Kidney (tissue), 14 donors: ENCODE data around the gene NUTF2. TPM values are rescaled to one million over a fixed set of nuclear protein-coding genes. Genes with fewer than 3 reads are reported as not detected.
A peak's percentile ranks its signal among the peaks of the same experiment; 100 is the strongest.

Experiments used
- DNase-seq, 5 donors: peaks; one replicate each; pipeline ENCODE4 v3.0.0-alpha.2; 2013 to 2020
- FAIRE-seq: peaks from 2 replicates; lab custom pipeline; 2012; peaks lifted over from hg19 to GRCh38; lab: Jason Lieb, UNC
- H3K27ac ChIP-seq, 2 donors: one replicate each; pipeline ENCODE4 v1.7.0; 2013; ENCODE audit warnings: low read depth in 2 of 2, low read length in 2 of 2, inconsistent platforms in 1 of 2
- H3K27me3 ChIP-seq: one replicate; pipeline ENCODE4 v1.7.1; 2013; ENCODE audit warnings: low read length, inconsistent platforms; ENCODE audit not compliant: control insufficient read depth, insufficient read depth
- H3K36me3 ChIP-seq, 3 donors: one replicate each; pipeline versions ENCODE4 v1.7.0 to v1.7.1; 2013; ENCODE audit warnings: low read length in 3 of 3, control low read depth in 1 of 3, inconsistent platforms in 1 of 3; ENCODE audit not compliant: insufficient read depth in 3 of 3, control insufficient read depth in 2 of 3
- H3K4me1 ChIP-seq, 3 donors: one replicate each; pipeline versions ENCODE4 v1.7.0 to v1.7.1; 2013; ENCODE audit warnings: low read length in 3 of 3, inconsistent platforms in 1 of 3, low read depth in 1 of 3; ENCODE audit not compliant: control insufficient read depth in 2 of 3, insufficient read depth in 2 of 3
- H3K4me3 ChIP-seq, 3 donors: one replicate each; pipeline versions ENCODE4 v1.7.0 to v1.8.1; 2013; ENCODE audit warnings: low read length in 3 of 3, control low read depth in 1 of 3, inconsistent platforms in 1 of 3
- H3K9ac ChIP-seq, 3 donors: one replicate each; pipeline versions ENCODE4 v1.7.0 to v1.7.1; 2013; ENCODE audit warnings: low read length in 3 of 3, control low read depth in 1 of 3, inconsistent platforms in 1 of 3
- H3K9me3 ChIP-seq, 3 donors: one replicate each; pipeline versions ENCODE4 v1.7.0 to v1.7.1; 2013; ENCODE audit warnings: low read length in 3 of 3, control low read depth in 1 of 3, inconsistent platforms in 1 of 3; ENCODE audit not compliant: control insufficient read depth in 2 of 3, insufficient read depth in 1 of 3
- intact Hi-C: fragments of 100-400 bp; cut with DNase I; formaldehyde crosslinking; loops from one replicate; pipeline ENCODE4 v1.11.1; 2022
- polyA plus RNA-seq: library from polyadenylated mRNA; stranded (reverse); fragments of 350-450 nt; fragmentation: Illumina TruSeq; extraction: RNeasy Lipid Tissue Mini Kit (QIAGEN cat#74804); gene quantifications from one replicate; pipeline ENCODE4 v1.2.3, GENCODE V29; 2014; ENCODE audit warnings: low read depth, low replicate concordance; ENCODE audit not compliant: insufficient read depth
- total RNA-seq: library from RNA; stranded (reverse); fragmentation: NEBNext Ultra II Directional; extraction: Animal tissue kit (Norgen Biotek cat#: 25700); gene quantifications from one replicate; pipeline ENCODE4 v1.2.1, GENCODE V29; 2021
- TF ChIP-seq, protein P1 (sequence below): IDR thresholded peaks from 3 replicates; pipeline ENCODE4 v1.5.1; 2012; ENCODE audit warnings: mild to moderate bottlenecking, moderate library complexity, borderline replicate concordance; ENCODE audit not compliant: insufficient read depth; ENCODE audit errors: extremely low read depth
- donor health status: control.
- donor health status: control.
- donor health status: control.
- donor health status: control.
- donor health status: control.
- donor health status: DM: yes; HTN: yes; CAD: no.
- donor health status: Normal renal cell carcinoma (clear cell type).

NUTF2 gene
- total and polyA plus RNA-seq, 2 donors from 2014 or later = 76.4 to 107 TPM

GRCh38 chr16:67804853-67805542 lies 41.7 kb upstream of the NUTF2 start:
- Histone ChIP-seq H3K4me3 (peak overlapping the region; percentile 86 to 94 (median 89)), H3K36me3 (peaks cover 0 to 9% (median 8%) of the 10 kb centered on the region in 3 donors), H3K4me1 (peaks cover 0 to 16% (median 11%) of the 10 kb centered on the region in 3 donors), H3K9me3 (no peaks in the 10 kb centered on the region), H3K27ac (no peak overlapping the region), H3K9ac (peak overlapping the region in 2 of 3 donors; percentile 89 to 95), H3K27me3 (no peaks in the 10 kb centered on the region)
- intact Hi-C loops = no loop called here
- FAIRE-seq (no peak), DNase-seq (no peak)
- TF ChIP-seq, protein P1, sequence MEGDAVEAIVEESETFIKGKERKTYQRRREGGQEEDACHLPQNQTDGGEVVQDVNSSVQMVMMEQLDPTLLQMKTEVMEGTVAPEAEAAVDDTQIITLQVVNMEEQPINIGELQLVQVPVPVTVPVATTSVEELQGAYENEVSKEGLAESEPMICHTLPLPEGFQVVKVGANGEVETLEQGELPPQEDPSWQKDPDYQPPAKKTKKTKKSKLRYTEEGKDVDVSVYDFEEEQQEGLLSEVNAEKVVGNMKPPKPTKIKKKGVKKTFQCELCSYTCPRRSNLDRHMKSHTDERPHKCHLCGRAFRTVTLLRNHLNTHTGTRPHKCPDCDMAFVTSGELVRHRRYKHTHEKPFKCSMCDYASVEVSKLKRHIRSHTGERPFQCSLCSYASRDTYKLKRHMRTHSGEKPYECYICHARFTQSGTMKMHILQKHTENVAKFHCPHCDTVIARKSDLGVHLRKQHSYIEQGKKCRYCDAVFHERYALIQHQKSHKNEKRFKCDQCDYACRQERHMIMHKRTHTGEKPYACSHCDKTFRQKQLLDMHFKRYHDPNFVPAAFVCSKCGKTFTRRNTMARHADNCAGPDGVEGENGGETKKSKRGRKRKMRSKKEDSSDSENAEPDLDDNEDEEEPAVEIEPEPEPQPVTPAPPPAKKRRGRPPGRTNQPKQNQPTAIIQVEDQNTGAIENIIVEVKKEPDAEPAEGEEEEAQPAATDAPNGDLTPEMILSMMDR = no peak

DNA sequence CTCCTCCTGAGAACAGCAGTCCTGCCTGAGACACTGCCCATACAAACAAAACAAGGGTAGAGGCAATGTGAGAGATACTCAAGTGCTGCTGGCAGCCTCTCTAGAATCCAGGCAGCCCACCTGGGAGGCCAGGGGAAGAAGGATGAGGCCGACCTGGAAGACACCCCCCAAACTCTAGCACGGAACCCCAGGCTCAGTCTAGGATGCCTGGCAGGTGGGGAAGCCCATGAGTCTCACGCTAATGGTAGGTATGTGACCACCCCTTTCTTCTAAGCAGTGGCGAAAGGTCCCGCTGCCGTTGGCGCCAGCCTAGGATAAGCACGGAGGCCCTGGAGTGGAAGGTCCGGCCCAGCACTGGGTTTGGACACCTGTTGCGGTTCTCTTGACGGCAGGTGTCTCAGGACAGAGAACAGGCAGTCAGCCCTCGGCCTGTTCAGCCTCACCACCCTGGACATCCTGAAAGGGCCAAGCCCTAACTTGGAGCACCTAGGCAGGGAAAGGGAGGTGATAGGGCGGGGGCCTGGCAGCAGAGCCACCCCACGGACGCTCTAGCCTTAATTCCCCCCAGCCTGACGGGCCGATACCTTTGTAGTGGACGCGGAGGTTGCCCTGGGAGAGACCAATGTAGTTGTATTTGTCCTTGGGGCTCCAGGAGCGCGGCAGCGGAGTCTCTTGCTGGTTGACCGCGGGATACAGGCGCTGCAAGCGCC lies 40.9 kb upstream of the NUTF2 start:
- Histone ChIP-seq H3K4me3 (peak overlapping the region; percentile 86 to 94 (median 89)), H3K27me3 (no peaks in the 10 kb centered on the region), H3K4me1 (peaks cover 0 to 16% (median 11%) of the 10 kb centered on the region in 3 donors), H3K36me3 (peaks cover 0 to 8% (median 6%) of the 10 kb centered on the region in 3 donors), H3K9me3 (no peaks in the 10 kb centered on the region), H3K9ac (peak overlapping the region; percentile 81 to 95 (median 89)), H3K27ac (peak overlapping the region; percentile 67 to 69)
- FAIRE-seq (no peak), DNase-seq (peak in 2 of 5 donors; percentile 15 to 79)
- TF ChIP-seq, protein P1 = no peak
- intact Hi-C loops = no loop called here

DNA sequence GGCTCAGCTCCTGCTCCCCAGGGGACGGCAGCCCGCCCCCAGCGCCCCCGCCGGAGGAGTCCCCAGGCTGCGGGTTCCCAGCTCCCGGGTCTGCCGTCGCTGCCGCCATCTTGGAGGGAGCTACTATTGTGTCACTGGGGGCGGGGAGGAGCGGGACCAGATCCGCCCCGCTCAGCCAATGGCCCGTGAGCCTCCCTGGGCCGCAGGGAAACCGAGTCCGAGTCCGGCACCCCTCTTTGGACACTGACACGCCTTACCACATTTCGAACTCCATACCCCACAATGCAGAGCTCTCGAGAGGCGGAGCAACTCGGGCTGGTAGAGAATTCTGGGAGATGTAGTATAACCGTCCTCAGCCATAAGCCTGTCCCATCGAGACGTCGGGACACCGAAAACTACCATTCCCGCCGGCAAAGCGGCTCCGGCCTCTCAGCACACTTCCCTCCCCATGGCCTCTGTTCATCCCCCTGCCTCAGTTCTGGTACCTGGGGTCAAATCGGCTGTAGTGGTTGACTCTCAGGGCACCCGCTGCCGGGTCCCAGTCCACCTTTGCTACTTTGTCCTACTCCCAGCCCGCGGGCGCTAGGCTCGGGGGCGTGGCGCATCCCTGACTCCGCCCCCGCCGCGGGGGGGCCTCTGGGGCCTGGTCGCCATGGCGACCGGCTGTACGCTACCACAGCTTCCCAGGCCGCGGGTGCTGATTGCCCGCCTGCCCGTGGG lies 40.1 kb upstream of the NUTF2 start, which contains the start of the genes RANBP10 and TSNAXIP1:
Gene RANBP10 (minus strand): TSS at position 133 of the 720 bp plus-strand sequence. CDS start 24 bp downstream, at position 109.
Gene TSNAXIP1 (plus strand): TSS at position 462 of the 720 bp plus-strand sequence. CDS start 261 bp downstream, outside the sequence.
- peak; percentile 98 for FAIRE-seq

More for the DNA sequence above, 40.1 kb upstream of the NUTF2 start, which contains the start of the genes RANBP10 and TSNAXIP1:
- H3K4me1 ChIP-seq = peaks cover 0 to 16% (median 11%) of the 10 kb centered on the region in 3 donors
- H3K9me3 ChIP-seq = no peaks in the 10 kb centered on the region
- peak; percentile 99 to 100 (median 99) for DNase-seq
- peaks cover 0 to 6% (median 4%) of the 10 kb centered on the region in 3 donors for H3K36me3 ChIP-seq
- H3K27me3 ChIP-seq = no peaks in the 10 kb centered on the region
- H3K27ac ChIP-seq = peak within 1 kb of the TSS; percentile 67 to 79
- peak within 1 kb of the TSS; percentile 86 to 94 (median 94) for H3K4me3 ChIP-seq
- TF ChIP-seq, protein P1 = no peak
- H3K9ac ChIP-seq = peak within 1 kb of the TSS; percentile 81 to 95 (median 89)
- intact Hi-C loops = no loop called here
